DND-41 (cell line): ENCODE measurements around the gene PDIA6.

Source experiments
- EZH2 ChIP-seq: IDR thresholded peaks from 3 replicates; pipeline ENCODE4 v1.6.1; 2012; ENCODE audit warnings: borderline replicate concordance, low read depth, mild to moderate bottlenecking, moderate library complexity, low read length, inconsistent platforms; ENCODE audit not compliant: severe bottlenecking
- TF ChIP-seq, protein P1 (sequence below): IDR thresholded peaks from 2 replicates; pipeline ENCODE4 v1.5.1; 2012; ENCODE audit warnings: borderline replicate concordance, low read length, moderate library complexity, mild to moderate bottlenecking; ENCODE audit not compliant: poor library complexity, severe bottlenecking; ENCODE audit errors: extremely low read depth

DNA sequence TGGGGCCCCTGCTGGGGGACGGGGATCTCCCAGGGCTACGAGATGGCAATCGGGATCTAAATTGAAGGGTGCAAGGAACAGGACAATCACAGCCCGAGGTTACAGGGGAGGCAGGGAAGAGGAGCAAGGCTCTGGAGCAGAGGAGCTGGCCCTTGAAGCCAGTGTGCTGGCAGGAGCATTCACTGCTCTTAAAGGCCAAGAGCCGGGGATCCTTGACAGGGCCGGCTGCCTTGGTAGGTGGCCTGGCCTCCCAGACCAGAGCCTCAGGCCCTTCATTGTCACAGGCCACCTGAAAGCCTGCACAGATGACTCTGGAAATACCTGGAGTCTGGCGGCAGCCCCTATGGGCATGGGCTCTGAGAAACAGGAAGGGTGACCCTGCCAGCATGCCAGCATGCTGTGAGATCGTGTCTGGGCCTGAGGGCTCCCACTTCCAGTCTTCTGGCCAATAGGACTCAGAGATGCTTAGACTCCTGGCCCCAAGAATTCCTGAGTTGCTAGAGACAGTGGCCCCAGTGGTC is 38.7 kb downstream of the PDIA6 start:
- no peak for TF ChIP-seq EZH2
- TF ChIP-seq, protein P1, sequence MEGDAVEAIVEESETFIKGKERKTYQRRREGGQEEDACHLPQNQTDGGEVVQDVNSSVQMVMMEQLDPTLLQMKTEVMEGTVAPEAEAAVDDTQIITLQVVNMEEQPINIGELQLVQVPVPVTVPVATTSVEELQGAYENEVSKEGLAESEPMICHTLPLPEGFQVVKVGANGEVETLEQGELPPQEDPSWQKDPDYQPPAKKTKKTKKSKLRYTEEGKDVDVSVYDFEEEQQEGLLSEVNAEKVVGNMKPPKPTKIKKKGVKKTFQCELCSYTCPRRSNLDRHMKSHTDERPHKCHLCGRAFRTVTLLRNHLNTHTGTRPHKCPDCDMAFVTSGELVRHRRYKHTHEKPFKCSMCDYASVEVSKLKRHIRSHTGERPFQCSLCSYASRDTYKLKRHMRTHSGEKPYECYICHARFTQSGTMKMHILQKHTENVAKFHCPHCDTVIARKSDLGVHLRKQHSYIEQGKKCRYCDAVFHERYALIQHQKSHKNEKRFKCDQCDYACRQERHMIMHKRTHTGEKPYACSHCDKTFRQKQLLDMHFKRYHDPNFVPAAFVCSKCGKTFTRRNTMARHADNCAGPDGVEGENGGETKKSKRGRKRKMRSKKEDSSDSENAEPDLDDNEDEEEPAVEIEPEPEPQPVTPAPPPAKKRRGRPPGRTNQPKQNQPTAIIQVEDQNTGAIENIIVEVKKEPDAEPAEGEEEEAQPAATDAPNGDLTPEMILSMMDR: no peak
